ENCODE results near the gene SLC25A25. TPM values are rescaled to one million over a fixed set of nuclear protein-coding genes. Genes with fewer than 3 reads are reported as not detected.

Gene SLC25A25
- total RNA-seq, 3 donors from 2014 or later = 27.2 to 43.9 (median 33.1) TPM

- TF ChIP-seq POLR2A (IDR thresholded peaks at IDR 0.05) = no peak
- TF ChIP-seq POLR2AphosphoS5 (IDR thresholded peaks at IDR 0.05) = no peak
- no peak for TF ChIP-seq CTCF (IDR thresholded peaks at IDR 0.05)
- H3K36me3 ChIP-seq = no peaks in the 10 kb centered on the region
- H3K4me3 ChIP-seq = no peak overlapping the region
- H3K27me3 ChIP-seq = no peaks in the 10 kb centered on the region
- no peaks in the 10 kb centered on the region for H3K9me3 ChIP-seq
- H3K27ac ChIP-seq = no peak overlapping the region
- H3K4me1 ChIP-seq = no peaks in the 10 kb centered on the region
- no peak for DNase-seq (ENCODE audit: low spot score in 2 of 2)
- intact Hi-C loops (cut with DNase I; ENCODE audit: low total_unique reads) = loop anchor here (5.0 kb wide), 1 partner anchor 613 kb away; no protein-coding TSS in a partner anchor
Observed at GRCh38 chr9:128024761-128025308, 43.2 kb upstream of the SLC25A25 start.

- Histone ChIP-seq H3K9me3 (no peaks in the 10 kb centered on the region), H3K27ac (peak overlapping the region in 1 of 2 donors; percentile 52), H3K4me1 (no peaks in the 10 kb centered on the region), H3K36me3 (no peaks in the 10 kb centered on the region), H3K27me3 (no peaks in the 10 kb centered on the region), H3K4me3 (no peak overlapping the region)
- intact Hi-C loops (cut with DNase I; ENCODE audit: low total_unique reads) = no loop called here
- DNase-seq (ENCODE audit: low spot score in 2 of 2) = no peak
- TF ChIP-seq CTCF (IDR thresholded peaks at IDR 0.05) (no peak), POLR2A (IDR thresholded peaks at IDR 0.05) (no peak), POLR2AphosphoS5 (IDR thresholded peaks at IDR 0.05) (no peak)
Observed at GRCh38 chr9:128025736-128026135, 42.3 kb upstream of the SLC25A25 start.

GRCh38 chr9:128026255-128026772 lies 41.7 kb upstream of the SLC25A25 start:
- H3K36me3 ChIP-seq = no peaks in the 10 kb centered on the region
- peak in 1 of 2 donors; percentile 31 for DNase-seq (ENCODE audit: low spot score in 2 of 2)
- no peaks in the 10 kb centered on the region for H3K27me3 ChIP-seq
- peak overlapping the region; percentile 68 to 80 for H3K27ac ChIP-seq
- H3K9me3 ChIP-seq = no peaks in the 10 kb centered on the region
- no peak overlapping the region for H3K4me3 ChIP-seq
- no peak for TF ChIP-seq POLR2A (IDR thresholded peaks at IDR 0.05)
- TF ChIP-seq POLR2AphosphoS5 (IDR thresholded peaks at IDR 0.05) = no peak
- no peak for TF ChIP-seq CTCF (IDR thresholded peaks at IDR 0.05)
- intact Hi-C loops (cut with DNase I; ENCODE audit: low total_unique reads) = no loop called here
- no peaks in the 10 kb centered on the region for H3K4me1 ChIP-seq

GRCh38 chr9:128026773-128027541 lies 41.1 kb upstream of the SLC25A25 start:
- H3K27me3 ChIP-seq = no peaks in the 10 kb centered on the region
- no peak for DNase-seq (ENCODE audit: low spot score in 2 of 2)
- no peaks in the 10 kb centered on the region for H3K36me3 ChIP-seq
- TF ChIP-seq CTCF (IDR thresholded peaks at IDR 0.05) (no peak), POLR2AphosphoS5 (IDR thresholded peaks at IDR 0.05) (no peak), POLR2A (IDR thresholded peaks at IDR 0.05) (no peak)
- H3K4me1 ChIP-seq = no peaks in the 10 kb centered on the region
- no peaks in the 10 kb centered on the region for H3K9me3 ChIP-seq
- H3K27ac ChIP-seq = peak overlapping the region; percentile 68 to 80
- no peak overlapping the region for H3K4me3 ChIP-seq
- intact Hi-C loops (cut with DNase I; ENCODE audit: low total_unique reads) = no loop called here

GRCh38 chr9:128027705-128028104 lies 40.3 kb upstream of the SLC25A25 start:
- Histone ChIP-seq H3K4me1 (no peaks in the 10 kb centered on the region), H3K27me3 (no peaks in the 10 kb centered on the region), H3K9me3 (no peaks in the 10 kb centered on the region), H3K27ac (no peak overlapping the region), H3K4me3 (no peak overlapping the region), H3K36me3 (no peaks in the 10 kb centered on the region)
- TF ChIP-seq POLR2A (IDR thresholded peaks at IDR 0.05) (no peak), CTCF (IDR thresholded peaks at IDR 0.05) (no peak), POLR2AphosphoS5 (IDR thresholded peaks at IDR 0.05) (no peak)
- no peak for DNase-seq (ENCODE audit: low spot score in 2 of 2)
- intact Hi-C loops (cut with DNase I; ENCODE audit: low total_unique reads) = no loop called here
